ENCODE measurements around the gene EPOP.

DNA sequence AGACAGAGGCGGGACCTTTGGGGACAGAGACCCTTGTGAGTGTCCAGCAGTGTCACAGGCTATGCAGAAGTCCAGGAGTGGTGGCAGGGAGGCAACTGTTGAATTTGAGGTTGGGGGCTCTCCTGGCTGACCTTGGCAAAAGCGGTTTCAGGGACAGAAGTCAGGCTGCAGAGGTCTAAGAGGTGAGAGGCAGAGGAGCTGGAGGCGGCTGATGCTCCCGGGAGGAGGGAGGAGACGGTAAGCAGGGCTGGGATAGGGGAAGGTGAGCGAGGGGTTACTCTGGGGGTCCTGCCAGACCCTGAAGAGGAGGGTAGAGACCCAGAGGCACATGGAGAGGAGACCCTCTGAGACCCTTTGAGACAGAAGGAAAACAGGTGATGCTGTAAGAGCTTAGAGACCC, 5.2 kb downstream of the EPOP start:
- no peak for TF ChIP-seq POLR2A (IDR thresholded peaks at IDR 0.05)
- TF ChIP-seq, protein P1, sequence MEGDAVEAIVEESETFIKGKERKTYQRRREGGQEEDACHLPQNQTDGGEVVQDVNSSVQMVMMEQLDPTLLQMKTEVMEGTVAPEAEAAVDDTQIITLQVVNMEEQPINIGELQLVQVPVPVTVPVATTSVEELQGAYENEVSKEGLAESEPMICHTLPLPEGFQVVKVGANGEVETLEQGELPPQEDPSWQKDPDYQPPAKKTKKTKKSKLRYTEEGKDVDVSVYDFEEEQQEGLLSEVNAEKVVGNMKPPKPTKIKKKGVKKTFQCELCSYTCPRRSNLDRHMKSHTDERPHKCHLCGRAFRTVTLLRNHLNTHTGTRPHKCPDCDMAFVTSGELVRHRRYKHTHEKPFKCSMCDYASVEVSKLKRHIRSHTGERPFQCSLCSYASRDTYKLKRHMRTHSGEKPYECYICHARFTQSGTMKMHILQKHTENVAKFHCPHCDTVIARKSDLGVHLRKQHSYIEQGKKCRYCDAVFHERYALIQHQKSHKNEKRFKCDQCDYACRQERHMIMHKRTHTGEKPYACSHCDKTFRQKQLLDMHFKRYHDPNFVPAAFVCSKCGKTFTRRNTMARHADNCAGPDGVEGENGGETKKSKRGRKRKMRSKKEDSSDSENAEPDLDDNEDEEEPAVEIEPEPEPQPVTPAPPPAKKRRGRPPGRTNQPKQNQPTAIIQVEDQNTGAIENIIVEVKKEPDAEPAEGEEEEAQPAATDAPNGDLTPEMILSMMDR (IDR thresholded peaks at IDR 0.05 in 4 of 5, conservative IDR thresholded peaks at IDR 0.05 in 1 of 5) = no peak

Measured in gastrocnemius medialis (tissue), 4 donors.